ENCODE data around the gene BRIX1.
"Not testable (repeated sequence)": the region's sequence is repeated elsewhere in the genome, so short reads cannot be mapped to it uniquely, and the experiment has no call there.

The BRIX1 gene

GRCh38 chr5:34959323-34959722 is 43.8 kb downstream of the BRIX1 start:
- DNase-seq (ENCODE audit: low spot score) = no peak

DNA sequence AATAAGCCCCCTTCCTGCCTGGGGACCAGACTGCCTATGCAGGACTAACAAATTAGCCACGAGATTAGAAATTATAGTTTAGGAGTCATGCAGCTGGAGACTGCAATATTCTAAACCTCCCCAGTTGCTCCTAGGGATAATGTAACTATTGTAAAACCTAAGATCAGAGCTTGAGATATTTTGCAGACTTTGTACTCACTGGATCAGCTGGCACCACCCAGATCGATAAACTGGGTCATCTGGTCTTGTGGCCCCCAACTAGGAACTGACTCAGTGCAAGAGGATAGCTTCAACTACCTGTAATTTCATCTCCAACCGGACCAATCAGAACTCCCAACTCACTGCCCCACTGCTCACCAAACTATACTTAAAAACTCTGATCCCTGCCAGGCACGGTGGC is 52.0 kb downstream of the BRIX1 start:
- DNase-seq (ENCODE audit: low spot score) = no peak

DNA sequence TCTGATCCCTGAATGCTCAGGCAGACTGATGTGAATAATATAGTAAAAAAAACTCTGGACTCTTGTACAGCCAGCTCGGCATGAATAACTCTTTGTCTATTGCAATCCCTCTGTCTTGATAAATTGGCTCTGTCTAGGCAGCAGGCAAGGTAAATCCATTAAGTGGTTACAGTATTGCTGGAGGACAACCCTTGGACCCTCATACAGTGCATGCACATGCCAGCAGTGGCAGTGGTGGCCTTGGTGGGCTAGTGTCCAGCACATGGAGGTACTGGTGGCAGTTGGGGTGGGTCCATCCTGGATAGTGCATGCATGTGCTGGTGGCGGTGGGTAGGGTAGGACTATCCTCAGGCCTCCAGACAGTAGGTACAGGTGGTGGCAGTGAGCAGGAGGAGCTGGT is 52.7 kb downstream of the BRIX1 start:
- DNase-seq (ENCODE audit: low spot score) = no peak

GRCh38 chr5:34970552-34970951 is 55.0 kb downstream of the BRIX1 start:
- DNase-seq (ENCODE audit: low spot score) = no peak

GRCh38 chr5:34971655-34972054 is 56.1 kb downstream of the BRIX1 start:
- DNase-seq (ENCODE audit: low spot score) = not testable (repeated sequence)

All from SK-N-DZ (cell line).